Measurements from ENCODE around the gene ZDHHC7. TPM values are rescaled to one million over a fixed set of nuclear protein-coding genes. Genes with fewer than 3 reads are reported as not detected.

The ZDHHC7 gene
- total and polyA plus RNA-seq, 2 of the 8 experiments (the other 6 are each of a cell fraction or from before 2014, with no cell fraction given), result 40.5 to 56.3 TPM

DNA sequence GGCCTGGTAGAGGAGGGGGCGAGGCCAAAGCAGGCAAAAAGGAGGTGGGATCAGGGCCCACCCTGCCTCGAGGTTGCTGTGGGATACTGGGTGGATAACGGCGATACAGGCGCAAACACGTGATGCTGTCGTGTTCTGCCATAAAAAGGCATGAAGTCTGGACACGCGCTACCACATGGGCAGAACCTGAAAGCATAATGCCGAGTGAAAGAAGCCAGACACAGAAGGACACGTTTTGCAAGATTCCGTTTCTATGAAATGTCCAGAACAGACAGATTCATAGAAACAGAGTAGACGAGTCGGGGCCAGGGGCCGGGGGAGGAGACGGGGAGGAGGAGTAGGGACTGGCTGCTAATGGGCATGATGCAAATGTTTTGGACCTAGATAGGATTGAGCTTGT lies 43.5 kb downstream of the ZDHHC7 start (continued):
- TF ChIP-seq, protein P1, sequence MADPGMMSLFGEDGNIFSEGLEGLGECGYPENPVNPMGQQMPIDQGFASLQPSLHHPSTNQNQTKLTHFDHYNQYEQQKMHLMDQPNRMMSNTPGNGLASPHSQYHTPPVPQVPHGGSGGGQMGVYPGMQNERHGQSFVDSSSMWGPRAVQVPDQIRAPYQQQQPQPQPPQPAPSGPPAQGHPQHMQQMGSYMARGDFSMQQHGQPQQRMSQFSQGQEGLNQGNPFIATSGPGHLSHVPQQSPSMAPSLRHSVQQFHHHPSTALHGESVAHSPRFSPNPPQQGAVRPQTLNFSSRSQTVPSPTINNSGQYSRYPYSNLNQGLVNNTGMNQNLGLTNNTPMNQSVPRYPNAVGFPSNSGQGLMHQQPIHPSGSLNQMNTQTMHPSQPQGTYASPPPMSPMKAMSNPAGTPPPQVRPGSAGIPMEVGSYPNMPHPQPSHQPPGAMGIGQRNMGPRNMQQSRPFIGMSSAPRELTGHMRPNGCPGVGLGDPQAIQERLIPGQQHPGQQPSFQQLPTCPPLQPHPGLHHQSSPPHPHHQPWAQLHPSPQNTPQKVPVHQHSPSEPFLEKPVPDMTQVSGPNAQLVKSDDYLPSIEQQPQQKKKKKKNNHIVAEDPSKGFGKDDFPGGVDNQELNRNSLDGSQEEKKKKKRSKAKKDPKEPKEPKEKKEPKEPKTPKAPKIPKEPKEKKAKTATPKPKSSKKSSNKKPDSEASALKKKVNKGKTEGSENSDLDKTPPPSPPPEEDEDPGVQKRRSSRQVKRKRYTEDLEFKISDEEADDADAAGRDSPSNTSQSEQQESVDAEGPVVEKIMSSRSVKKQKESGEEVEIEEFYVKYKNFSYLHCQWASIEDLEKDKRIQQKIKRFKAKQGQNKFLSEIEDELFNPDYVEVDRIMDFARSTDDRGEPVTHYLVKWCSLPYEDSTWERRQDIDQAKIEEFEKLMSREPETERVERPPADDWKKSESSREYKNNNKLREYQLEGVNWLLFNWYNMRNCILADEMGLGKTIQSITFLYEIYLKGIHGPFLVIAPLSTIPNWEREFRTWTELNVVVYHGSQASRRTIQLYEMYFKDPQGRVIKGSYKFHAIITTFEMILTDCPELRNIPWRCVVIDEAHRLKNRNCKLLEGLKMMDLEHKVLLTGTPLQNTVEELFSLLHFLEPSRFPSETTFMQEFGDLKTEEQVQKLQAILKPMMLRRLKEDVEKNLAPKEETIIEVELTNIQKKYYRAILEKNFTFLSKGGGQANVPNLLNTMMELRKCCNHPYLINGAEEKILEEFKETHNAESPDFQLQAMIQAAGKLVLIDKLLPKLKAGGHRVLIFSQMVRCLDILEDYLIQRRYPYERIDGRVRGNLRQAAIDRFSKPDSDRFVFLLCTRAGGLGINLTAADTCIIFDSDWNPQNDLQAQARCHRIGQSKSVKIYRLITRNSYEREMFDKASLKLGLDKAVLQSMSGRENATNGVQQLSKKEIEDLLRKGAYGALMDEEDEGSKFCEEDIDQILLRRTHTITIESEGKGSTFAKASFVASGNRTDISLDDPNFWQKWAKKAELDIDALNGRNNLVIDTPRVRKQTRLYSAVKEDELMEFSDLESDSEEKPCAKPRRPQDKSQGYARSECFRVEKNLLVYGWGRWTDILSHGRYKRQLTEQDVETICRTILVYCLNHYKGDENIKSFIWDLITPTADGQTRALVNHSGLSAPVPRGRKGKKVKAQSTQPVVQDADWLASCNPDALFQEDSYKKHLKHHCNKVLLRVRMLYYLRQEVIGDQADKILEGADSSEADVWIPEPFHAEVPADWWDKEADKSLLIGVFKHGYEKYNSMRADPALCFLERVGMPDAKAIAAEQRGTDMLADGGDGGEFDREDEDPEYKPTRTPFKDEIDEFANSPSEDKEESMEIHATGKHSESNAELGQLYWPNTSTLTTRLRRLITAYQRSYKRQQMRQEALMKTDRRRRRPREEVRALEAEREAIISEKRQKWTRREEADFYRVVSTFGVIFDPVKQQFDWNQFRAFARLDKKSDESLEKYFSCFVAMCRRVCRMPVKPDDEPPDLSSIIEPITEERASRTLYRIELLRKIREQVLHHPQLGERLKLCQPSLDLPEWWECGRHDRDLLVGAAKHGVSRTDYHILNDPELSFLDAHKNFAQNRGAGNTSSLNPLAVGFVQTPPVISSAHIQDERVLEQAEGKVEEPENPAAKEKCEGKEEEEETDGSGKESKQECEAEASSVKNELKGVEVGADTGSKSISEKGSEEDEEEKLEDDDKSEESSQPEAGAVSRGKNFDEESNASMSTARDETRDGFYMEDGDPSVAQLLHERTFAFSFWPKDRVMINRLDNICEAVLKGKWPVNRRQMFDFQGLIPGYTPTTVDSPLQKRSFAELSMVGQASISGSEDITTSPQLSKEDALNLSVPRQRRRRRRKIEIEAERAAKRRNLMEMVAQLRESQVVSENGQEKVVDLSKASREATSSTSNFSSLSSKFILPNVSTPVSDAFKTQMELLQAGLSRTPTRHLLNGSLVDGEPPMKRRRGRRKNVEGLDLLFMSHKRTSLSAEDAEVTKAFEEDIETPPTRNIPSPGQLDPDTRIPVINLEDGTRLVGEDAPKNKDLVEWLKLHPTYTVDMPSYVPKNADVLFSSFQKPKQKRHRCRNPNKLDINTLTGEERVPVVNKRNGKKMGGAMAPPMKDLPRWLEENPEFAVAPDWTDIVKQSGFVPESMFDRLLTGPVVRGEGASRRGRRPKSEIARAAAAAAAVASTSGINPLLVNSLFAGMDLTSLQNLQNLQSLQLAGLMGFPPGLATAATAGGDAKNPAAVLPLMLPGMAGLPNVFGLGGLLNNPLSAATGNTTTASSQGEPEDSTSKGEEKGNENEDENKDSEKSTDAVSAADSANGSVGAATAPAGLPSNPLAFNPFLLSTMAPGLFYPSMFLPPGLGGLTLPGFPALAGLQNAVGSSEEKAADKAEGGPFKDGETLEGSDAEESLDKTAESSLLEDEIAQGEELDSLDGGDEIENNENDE (IDR thresholded peaks at IDR 0.05; ENCODE audit: insufficient replicate concordance, low read length), result no peak
- TF ChIP-seq NRF1 (IDR thresholded peaks at IDR 0.05; ENCODE audit: low read depth, low read length) (no peak), FOSL1 (IDR thresholded peaks at IDR 0.05; ENCODE audit: insufficient read depth, low read depth, low read length) (no peak), GTF2F1 (IDR thresholded peaks at IDR 0.05; ENCODE audit: borderline replicate concordance, low read depth, low read length) (no peak), POU5F1 (IDR thresholded peaks at IDR 0.05; ENCODE audit: low read depth, low read length) (no peak), SUZ12 (IDR thresholded peaks at IDR 0.05; ENCODE audit: low read length) (no peak), SAP30 (IDR thresholded peaks at IDR 0.05; ENCODE audit: insufficient read depth, insufficient replicate concordance, low read length) (no peak)

All from H1 (cell line).